NCI-H82 treated with DMSO at 0.1 percent for 48 hours (cell line): ENCODE data around the gene PREB.
"Not testable (repeated sequence)": the region's sequence is repeated elsewhere in the genome, so short reads cannot be mapped to it uniquely, and the experiment has no call there.

Source experiments
- DNase-seq: peaks from one replicate; lab custom pipeline; 2025; ENCODE audit not compliant: unreplicated experiment; lab: John Stamatoyannopoulos, UW

Gene PREB, protein sequence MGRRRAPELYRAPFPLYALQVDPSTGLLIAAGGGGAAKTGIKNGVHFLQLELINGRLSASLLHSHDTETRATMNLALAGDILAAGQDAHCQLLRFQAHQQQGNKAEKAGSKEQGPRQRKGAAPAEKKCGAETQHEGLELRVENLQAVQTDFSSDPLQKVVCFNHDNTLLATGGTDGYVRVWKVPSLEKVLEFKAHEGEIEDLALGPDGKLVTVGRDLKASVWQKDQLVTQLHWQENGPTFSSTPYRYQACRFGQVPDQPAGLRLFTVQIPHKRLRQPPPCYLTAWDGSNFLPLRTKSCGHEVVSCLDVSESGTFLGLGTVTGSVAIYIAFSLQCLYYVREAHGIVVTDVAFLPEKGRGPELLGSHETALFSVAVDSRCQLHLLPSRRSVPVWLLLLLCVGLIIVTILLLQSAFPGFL

DNA sequence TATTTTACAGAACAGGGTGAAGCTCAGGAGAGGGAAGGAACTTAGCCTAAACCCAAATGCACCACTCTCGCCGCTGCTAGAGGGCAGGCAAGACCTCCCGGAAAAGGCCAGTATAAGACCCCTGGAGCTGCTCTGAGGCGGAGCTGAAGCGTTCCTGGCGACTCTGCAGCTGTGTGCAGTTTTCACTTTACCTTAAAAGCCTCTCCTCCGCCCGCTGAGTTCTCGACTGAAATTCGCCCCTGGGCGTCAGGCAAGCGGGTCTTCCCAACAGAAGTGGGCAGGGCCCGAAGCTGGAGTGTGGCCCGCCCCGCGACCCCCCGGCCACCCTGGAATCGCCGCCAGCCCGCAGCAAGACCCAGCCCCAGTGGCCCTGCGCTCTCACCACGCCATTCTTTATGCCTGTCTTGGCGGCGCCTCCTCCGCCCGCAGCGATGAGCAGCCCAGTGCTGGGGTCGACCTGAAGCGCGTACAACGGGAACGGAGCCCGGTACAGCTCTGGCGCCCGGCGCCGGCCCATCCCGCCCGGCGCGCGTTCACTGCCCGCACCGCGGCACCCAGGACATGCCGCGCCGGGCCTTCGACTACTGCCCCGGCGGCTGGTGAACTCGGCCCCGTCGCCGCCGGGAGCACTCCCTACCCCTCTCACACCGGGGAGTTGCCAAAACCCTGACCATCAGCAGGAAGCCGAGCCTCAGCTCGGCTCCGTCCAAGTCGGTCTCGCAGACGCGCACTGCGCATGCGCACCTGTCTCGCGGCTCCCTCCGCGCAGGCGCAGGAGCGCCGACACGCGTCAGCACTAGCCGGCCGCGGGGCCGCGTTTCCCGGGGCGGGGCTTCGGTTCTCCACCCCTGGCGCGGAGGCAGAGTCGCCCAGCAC lies at the start of gene PREB:
Gene PREB (minus strand): TSS at position 732 of the 876 bp plus-strand sequence. CDS start 215 bp downstream, at position 517.
- peak; percentile 90 for DNase-seq

DNA sequence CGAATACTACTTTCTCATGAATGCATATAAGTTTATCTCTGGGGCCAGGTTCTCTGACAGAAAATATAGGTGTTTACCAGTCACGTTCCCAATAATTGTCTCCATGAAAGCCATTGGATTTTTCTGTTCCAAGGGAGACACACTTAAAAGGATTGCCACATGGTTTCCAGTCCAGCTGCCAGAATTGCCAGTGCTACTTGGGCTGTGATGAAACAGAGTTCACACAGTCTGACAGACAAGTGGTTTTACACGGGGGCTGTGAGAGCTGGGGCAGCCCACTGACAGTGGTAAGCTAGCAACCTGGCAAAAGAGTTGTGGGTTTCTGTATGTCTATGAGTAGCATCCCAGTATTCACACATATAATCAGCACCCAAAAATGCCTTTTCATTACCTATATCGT lies 49.7 kb upstream of the PREB start:
- DNase-seq = no peak

DNA sequence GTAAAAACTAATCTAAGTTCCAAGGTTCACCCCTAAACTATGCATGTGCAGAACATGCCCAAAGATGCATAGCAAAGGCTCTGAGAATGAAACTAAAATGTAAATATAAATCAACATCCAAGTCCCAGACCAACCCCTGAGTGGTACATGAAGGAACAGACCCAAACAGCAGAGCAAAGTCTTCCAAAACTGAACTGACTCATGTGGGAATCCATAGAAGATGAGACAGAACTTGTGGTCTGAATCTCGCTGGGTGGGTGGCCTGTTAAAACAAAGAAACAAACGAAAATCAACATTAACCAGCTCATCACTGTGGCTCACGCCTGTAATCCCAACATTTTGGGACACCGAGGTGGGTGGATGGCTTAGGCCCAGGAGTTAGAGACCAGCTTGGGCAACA lies 47.9 kb upstream of the PREB start:
- no peak for DNase-seq

DNA sequence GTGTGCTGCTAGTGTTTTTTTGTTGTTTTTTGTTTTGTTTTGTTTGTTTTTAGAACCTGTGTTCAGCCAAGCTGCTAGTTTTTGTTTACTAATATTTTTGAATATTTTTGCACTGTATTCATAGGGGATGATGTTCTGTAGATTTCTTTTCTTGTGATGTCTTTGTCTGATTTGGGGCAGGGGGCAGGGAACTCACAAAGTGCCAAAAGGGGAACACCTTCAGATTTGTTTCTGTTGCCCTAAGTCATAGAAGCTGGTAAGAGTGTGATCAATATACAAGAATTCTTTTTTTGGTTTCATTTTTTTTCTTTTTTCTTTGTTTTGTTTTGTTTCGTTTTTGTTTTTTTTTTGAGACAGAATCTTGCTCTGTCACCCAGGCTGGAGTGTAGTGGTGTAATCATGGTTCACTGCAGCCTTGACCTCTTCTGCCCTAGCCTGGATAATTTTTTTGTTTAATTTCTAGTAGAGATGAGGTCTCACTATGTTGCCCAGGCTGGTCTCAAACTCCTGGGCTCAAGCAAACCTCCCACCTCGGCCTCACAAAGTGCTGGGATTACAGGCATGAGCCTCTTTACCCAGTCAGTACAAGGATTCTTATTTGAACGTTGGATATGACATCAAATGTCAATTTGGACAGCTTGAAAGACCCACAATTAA lies 45.0 kb upstream of the PREB start:
- no peak for DNase-seq

DNA sequence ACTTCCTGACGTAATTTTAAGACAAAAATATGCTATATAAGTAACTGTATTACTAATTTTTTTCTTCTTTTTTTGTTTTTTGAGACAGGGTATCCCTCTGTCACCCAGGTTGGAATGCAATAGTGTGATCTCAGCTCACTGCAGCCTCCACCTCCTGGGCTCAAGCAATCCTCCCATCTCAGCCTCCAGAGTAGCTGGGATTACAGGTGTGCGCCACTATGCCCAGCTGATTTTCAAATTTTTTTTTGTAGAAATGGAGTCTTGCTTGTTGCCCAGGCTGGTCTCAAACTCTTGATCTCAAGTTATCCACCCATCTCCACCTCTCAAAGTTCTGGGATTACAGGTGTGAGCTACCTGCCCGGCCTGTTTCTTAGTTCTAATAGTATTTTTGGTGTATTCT lies 44.0 kb upstream of the PREB start:
- DNase-seq = no peak

DNA sequence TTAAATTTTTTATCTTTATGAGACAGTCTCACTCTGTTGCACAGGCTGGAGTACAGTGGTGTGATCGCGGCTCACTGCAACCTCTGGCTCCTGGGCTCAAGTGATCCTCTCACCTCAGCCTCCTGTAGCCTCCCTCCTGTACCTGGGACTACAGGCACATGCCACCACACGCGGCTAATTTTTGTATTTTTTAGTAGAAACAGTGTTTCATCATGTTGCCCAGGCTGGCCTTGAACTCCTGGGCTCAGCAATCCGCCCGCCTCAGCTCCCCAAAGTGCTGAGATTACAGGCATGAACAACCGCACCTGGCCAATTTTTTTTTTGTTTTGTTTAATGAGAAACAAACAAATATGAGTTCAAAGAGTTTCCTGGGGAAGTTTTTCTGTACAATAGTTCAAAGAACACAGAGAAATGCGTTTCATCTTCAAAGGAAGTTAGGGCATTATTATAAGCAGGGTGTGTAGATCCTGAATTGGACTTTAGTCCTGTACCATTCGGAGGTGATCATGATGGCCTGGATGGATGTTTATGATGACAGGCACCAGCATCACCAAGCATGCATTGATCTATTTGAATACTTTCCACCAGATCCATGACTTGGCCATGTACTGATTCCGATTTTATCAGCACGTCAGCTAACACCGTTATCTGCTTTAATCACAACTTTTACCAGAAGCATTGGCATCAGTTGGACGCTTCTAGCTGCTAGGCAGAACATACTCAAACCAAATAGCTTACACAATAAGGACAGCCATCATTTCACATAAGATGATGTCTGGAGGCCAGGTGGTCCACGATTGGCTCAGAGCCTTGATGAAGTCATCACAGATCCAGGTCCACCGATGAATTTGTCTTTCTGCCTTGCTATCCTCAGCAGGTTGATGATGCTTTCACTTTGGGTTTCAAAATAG lies 43.3 kb upstream of the PREB start:
- DNase-seq = no peak

DNA sequence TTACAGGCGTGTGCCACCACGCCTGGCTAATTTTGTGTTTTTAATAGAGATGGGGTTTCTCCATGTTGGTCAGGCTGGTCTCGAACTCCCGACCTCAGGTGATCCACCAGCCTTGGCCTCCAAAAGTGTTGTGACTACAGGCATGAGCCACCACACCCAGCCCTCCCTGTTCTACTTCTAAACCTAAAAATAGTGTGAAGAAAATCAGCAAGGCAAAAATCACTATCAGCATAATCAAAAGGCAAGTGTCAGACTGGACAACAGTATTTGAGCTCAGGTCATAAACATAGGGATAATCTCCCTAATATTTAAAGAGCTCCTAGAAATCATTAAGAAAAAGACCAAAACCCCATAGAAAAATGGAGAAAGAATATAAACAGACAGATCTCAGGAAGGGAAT lies 41.3 kb upstream of the PREB start:
- DNase-seq = not testable (repeated sequence)

DNA sequence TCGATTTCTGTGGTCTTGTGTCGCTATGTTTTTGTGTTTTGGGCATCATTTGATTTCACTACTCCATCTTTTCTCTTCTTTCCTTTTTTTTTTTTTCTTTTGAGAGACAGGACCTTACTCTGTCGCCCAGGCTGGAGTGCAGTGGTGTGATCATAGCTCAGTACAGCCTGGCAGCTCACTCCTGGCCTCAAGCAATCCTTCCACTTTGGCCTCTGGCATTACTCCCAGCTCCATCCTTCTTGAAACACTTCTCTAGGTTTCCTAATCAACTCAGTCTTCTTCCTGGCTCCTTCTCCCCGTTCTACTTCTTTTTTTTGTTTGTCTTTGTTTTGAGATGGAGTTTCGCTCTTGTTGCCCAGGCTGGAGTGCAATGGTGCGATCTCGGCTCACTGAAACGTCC lies 40.9 kb upstream of the PREB start:
- no peak for DNase-seq

DNA sequence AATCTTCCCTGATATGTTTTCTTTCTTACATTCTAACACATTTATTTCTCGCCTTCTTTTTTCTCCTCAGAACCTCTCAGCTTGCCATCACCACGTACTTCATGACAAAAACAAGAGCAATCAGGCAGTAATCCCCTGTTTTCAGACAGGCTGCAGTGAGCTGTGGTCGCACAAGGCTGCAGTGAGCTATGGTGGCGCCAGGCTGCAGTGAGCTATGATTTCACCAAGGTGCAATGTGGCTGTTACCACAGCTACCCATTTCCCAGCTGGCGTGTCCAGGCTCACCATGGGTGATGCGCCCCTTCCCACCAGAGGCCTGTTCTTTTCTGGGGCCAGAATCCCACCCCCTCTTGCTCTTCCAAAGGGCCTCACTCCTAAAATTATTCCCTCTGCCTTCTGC lies 40.2 kb upstream of the PREB start:
- no peak for DNase-seq

DNA sequence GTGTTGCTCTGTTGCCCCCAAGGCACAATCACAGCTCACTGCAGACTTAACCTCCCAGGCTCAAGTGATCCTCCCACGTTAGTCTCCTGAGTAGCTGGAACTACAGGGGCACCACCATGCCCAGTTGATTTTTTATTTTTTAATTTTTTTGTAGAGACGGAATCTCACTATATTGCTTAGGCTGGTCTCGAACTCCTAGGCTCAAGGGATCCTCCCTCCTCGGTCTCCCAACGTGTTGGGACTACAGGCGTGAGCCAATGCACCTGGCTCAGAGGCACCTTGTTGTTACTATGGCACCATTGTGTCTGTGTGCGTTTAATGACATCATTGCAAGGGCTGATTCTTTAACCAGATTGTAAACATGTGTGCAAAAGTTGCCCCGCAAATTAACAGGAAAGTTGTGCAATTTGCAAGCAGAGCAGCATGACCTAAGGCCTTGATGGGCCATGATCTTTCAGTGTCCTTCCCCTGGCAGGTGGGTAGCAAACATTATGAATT lies 37.0 kb upstream of the PREB start:
- DNase-seq = no peak

DNA sequence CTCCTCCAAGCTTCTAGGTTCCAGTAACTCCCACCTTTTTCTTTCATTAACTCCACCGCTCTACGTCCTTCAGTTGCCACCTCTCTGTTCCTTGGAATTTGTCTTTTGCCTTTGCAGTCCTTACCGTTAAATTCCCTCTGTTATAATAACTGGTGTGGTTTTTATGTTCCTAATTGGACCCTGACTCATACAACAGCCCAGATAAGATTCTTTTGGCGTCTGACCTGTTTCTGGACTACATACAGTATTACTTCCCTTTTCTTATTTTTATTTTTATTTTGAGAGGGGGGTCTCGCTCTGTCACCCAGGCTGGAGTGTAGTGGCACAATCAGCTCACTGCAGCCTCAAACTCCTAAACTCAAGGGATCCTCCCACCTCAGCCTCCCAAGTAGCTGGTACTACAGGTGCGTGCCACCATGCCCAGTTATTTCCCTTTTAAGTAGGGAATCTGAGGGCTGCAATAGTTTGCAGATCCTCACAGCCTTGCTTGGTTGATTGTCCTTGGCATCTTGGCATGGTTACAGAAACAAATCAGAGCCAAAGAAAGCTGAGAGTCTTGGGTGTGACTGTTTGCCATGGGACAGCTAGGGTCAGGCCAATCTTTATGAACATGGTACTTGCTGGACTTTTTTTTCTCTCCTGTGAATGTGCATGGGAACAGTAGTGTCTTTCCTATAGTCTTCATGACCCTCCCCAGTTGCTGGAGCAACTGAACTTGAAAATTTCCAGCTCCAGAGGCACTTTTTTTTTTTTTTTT lies 36.3 kb upstream of the PREB start:
- no peak for DNase-seq

DNA sequence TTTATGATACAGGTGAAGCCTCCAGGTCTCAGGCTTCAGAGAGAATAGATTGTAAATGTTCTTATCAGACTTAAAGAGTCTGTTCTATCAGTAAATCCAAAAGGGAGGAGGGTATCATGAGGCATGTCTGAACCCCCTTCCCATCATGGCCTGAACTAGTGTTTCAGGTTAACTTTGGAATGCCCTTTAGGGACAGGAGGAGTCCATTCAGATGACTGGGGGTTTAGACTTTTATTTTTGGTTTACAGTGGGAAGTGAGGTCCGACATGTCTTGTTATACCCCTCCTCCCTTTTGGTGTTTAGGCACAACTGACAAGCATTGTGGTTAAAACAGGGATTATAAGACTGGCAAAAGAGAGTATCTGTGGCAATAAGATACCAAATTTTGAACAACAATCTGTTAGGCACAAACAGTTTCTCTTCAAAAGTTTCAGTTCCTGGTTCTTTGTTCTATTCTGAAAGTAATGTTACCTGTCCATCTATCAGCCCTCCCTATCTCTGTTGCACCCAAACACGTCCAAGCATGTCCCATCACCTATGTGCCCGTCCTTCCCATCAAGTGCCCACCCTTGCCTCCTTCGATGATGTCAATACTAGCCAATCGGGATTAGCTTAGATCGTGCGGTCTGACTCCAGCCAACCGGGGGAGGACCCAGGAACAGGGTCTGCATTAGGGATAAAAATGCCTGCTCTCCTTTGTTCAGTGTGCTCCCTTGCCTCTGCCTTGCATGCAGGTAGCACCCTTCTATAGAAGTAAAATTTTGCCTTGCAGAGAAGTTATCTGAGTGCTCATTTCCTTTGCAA lies 30.7 kb upstream of the PREB start:
- DNase-seq = no peak

DNA sequence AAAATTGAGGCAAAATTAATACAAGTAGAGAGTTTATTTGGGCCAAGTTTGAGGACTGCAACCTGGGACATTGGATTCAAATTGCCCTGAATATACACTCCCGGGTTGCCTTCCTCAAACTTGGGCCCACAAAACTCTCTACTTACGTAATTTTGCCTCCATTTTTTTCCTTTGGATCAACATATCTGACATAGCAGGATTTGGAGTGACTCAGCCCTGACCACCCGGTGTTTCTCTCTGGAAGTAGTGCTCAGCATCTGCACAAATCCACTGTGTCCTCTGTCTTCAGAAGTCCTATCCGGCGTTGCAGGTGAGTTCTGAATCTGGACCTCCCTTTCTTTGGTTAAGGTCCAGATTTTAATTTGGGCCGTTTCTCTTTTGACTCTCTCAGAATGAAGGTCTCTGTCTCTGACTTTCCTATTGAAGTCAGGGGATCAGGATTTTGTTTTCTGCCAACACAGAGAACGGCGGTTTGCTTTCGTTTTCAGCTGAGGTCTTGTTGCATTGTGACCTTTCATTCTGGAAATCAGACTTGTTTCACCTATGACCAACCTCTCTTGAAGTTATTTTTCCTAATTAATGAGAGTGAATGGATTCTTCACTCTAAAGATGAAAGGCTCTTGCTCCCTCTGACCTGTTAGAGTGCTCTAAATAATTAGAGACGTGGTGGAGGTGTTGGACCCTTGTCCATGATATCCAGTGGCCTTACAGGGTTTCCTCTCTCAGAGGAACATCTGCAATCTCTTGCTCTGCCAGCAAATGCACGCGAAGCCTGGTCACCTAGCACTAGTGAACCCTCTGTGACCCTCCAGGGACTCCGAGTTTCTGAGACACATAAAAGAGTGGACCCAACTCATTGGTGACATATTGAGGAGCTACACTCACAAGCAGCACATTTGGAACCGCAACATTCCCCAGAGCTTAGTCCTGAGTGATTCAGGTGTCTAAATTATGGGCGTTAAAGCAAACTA lies 28.0 kb upstream of the PREB start:
- no peak for DNase-seq

DNA sequence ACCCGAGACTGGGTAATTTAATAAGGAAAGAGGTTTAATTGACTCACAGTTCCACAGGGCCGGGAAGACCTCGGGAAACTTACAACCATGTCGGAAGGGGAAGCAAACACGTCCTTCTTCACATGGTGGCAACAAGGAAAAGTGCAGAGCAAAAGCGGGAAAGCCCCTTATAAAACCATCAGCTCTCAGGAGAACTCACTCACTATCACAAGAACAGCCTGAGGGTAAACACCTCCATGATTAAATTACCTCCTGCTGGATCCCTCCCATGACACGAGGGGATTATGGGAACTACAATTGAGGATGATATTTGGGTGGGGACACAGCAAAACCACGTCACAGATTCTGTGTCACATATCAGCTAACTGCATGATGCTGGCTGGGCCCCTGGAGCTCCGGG lies 25.8 kb upstream of the PREB start:
- DNase-seq = no peak

DNA sequence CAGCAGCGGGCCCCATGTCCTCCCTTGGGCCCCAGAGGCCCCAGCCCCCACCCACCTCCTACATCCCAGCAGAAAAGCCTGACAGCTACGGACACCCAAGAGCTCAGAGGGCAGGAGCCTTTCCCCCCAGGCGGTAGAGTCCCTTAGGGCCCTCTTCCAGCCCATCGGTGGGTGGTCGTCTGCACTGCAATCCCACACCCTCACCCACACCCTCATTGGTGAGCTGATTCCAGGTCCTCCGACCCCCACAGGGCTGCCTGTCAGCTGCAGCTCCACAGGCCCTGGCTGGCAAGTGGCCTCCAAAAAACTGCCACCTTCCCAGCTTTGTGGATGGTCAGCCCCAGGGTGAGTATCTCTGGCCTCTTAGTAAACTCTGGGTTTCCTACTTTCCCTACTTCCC lies 24.8 kb upstream of the PREB start:
- no peak for DNase-seq

DNA sequence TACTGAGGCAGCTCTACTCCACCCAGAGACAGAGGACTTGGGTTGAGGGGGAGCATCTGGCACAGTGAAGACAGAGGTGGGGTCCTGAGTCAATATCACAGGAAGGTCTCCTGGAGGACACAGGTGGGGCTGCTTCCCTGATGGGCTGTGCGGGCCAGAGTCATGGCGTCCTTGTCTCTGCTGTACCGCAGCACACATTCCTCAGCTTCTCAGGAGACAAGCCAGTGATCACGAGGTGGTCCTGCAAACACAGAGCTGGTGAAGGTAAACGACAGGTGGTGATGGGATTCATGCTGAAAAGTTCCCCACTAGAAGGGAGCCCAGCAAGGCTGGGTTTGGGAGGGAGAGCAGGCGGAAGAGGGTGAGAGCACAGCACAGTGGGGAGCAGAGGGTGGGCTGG lies 24.0 kb upstream of the PREB start:
- no peak for DNase-seq

DNA sequence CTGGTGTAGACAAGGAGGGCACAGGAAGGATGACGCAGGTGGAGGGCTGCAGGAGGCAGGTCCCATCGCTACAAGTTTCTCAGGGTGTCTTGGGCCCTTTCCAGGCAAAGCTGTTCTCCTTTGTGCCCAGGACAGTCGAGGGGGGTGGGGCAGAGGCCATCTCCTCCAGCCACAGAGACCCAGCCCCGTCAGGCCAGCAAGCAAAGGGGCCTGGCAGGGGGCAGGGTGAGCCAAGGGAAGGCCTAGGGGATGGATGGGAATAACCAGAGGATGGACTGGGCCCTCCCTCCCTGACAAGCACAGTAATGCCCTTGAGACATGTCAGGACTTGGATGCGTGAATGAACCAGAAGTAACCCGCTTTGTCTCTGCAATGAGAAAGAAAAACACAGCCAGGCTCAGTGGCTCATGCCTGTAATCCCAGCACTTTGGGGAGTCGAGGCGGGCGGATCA lies 20.7 kb upstream of the PREB start:
- DNase-seq = no peak

DNA sequence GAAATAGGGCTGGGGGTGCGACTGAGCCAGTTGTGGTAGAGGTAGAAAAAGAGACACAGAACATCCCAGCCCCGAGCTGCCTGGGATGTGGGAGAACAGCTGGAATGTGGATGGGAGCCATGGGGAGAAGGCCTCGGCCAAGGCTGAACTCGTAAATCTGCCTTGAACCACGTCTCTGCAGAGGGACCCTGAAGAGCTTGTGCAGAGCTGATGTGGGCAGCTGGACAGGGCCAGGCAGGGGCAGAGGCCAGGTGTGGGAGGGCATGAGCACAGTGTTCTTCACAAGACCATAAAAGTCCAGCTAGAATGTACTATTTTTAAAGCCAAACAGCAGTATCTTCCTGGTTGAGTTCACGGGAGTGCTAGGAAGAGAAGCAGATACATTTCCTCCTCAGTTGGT lies 20.1 kb upstream of the PREB start:
- DNase-seq = no peak
